H9 (cell line): ENCODE measurements around the gene DRD5. TPM values are rescaled to one million over a fixed set of nuclear protein-coding genes. Genes with fewer than 3 reads are reported as not detected.

ENCODE experiments used
- DNase-seq: peaks from one replicate; pipeline ENCODE4 v3.0.0-alpha.2; 2017
- H2AFZ ChIP-seq: one replicate; pipeline ENCODE4 v1.6.1; 2013; ENCODE audit warnings: mild to moderate bottlenecking, low read length, control low read depth, moderate library complexity
- H2AK5ac ChIP-seq: 2 replicates; pipeline ENCODE4 v1.6.1; 2013; ENCODE audit warnings: low read length, control low read depth, mixed read lengths; ENCODE audit not compliant: insufficient read length
- H2BK120ac ChIP-seq: one replicate; pipeline ENCODE4 v1.6.1; 2013; ENCODE audit warnings: low read depth, mild to moderate bottlenecking, low read length, control low read depth, inconsistent platforms; ENCODE audit not compliant: poor library complexity, severe bottlenecking
- H2BK12ac ChIP-seq: 2 replicates; pipeline ENCODE4 v1.6.1; 2013; ENCODE audit warnings: low read length, control low read depth, mixed read lengths, low read depth; ENCODE audit not compliant: insufficient read length
- H2BK15ac ChIP-seq: 2 replicates; pipeline ENCODE4 v1.6.1; 2013; ENCODE audit warnings: low read depth, low read length, control low read depth
- H2BK20ac ChIP-seq: one replicate; pipeline ENCODE4 v1.6.1; 2013; ENCODE audit warnings: low read depth, mild to moderate bottlenecking, low read length, control low read depth, inconsistent platforms; ENCODE audit not compliant: poor library complexity, severe bottlenecking
- H2BK5ac ChIP-seq: 2 replicates; pipeline ENCODE4 v1.6.1; 2013; ENCODE audit warnings: low read length, control low read depth, mixed read lengths; ENCODE audit not compliant: insufficient read length
- H3K14ac ChIP-seq: 2 replicates; pipeline ENCODE4 v1.6.1; 2013; ENCODE audit warnings: low read length, control low read depth; ENCODE audit not compliant: insufficient read depth
- H3K18ac ChIP-seq: 2 replicates; pipeline ENCODE4 v1.6.1; 2013; ENCODE audit warnings: low read depth, mild to moderate bottlenecking, mixed read lengths, low read length, control low read depth; ENCODE audit not compliant: insufficient read length
- H3K23ac ChIP-seq: 2 replicates; pipeline ENCODE4 v1.6.1; 2013; ENCODE audit warnings: low read length, control low read depth, mixed read lengths, low read depth; ENCODE audit not compliant: insufficient read length
- H3K23me2 ChIP-seq: 2 replicates; pipeline ENCODE4 v1.6.1; 2013; ENCODE audit warnings: low read depth, mild to moderate bottlenecking, mixed read lengths, low read length, control low read depth; ENCODE audit not compliant: insufficient read length, poor library complexity, severe bottlenecking
- H3K27ac ChIP-seq: 2 replicates; pipeline ENCODE4 v1.5.1; 2013; ENCODE audit warnings: low read length, control low read depth, mixed read lengths, low read depth; ENCODE audit not compliant: insufficient read length
- H3K27me3 ChIP-seq: 2 replicates; pipeline ENCODE4 v1.6.1; 2013; ENCODE audit warnings: low read length, control low read depth, inconsistent platforms; ENCODE audit not compliant: insufficient read depth
- H3K4ac ChIP-seq: 2 replicates; pipeline ENCODE4 v1.6.1; 2013; ENCODE audit warnings: low read depth, mild to moderate bottlenecking, control low read depth, inconsistent platforms, low read length, moderate library complexity
- H3K4me1 ChIP-seq: 2 replicates; pipeline ENCODE4 v1.6.1; 2013; ENCODE audit warnings: low read length, control low read depth, inconsistent platforms; ENCODE audit not compliant: insufficient read depth
- H3K4me2 ChIP-seq: 2 replicates; pipeline ENCODE4 v1.6.1; 2013; ENCODE audit warnings: low read length, control low read depth, mixed read lengths; ENCODE audit not compliant: insufficient read length, insufficient read depth
- H3K56ac ChIP-seq: 2 replicates; pipeline ENCODE4 v1.6.1; 2013; ENCODE audit warnings: low read depth, mild to moderate bottlenecking, mixed read lengths, low read length, control low read depth; ENCODE audit not compliant: insufficient read length
- H3K79me1 ChIP-seq: 2 replicates; pipeline ENCODE4 v1.6.1; 2013; ENCODE audit warnings: low read depth, mild to moderate bottlenecking, moderate library complexity, low read length, control low read depth, inconsistent platforms; ENCODE audit not compliant: insufficient read depth, poor library complexity, severe bottlenecking
- H3K79me2 ChIP-seq: 2 replicates; pipeline ENCODE4 v1.6.1; 2013; ENCODE audit warnings: low read length, control low read depth, inconsistent platforms; ENCODE audit not compliant: insufficient read depth
- H3K9ac ChIP-seq: 2 replicates; pipeline ENCODE4 v1.6.1; 2013; ENCODE audit warnings: low read length, control low read depth, mixed read lengths; ENCODE audit not compliant: insufficient read length; ENCODE audit errors: extremely low read depth
- H3K9me3 ChIP-seq: one replicate; pipeline ENCODE4 v1.6.1; 2013; ENCODE audit warnings: low read depth, low read length, inconsistent platforms; ENCODE audit not compliant: control insufficient read depth
- H3T11ph ChIP-seq: one replicate; pipeline ENCODE4 v1.6.1; 2013; ENCODE audit warnings: mild to moderate bottlenecking, low read length, control low read depth, inconsistent platforms
- H4K20me1 ChIP-seq: one replicate; pipeline ENCODE4 v1.6.1; 2013; ENCODE audit not compliant: control insufficient read depth, insufficient read length, insufficient read depth
- H4K5ac ChIP-seq: 2 replicates; pipeline ENCODE4 v1.6.1; 2013; ENCODE audit warnings: low read depth, mild to moderate bottlenecking, mixed read lengths, low read length, control low read depth; ENCODE audit not compliant: insufficient read length
- H4K8ac ChIP-seq: replicated peaks from 2 replicates; pipeline ENCODE4 v1.6.1; 2013; ENCODE audit warnings: low read length, control low read depth, mixed read lengths, low read depth; ENCODE audit not compliant: insufficient read length
- H4K91ac ChIP-seq: 2 replicates; pipeline ENCODE4 v1.6.1; 2013; ENCODE audit warnings: low read depth, mild to moderate bottlenecking, moderate library complexity, mixed read lengths, low read length, control low read depth; ENCODE audit not compliant: insufficient read length
- H3K27ac Mint-ChIP-seq, 3 experiments: 2 replicates in 2 of 3; 3 replicates in 1 of 3; pipeline ENCODE4 v1.8.0; 2020 to 2021; ENCODE audit warnings: mixed read lengths in 3 of 3, mild to moderate bottlenecking in 1 of 3, moderate library complexity in 1 of 3
- H3K27me3 Mint-ChIP-seq: 2 replicates; pipeline ENCODE4 v1.8.0; 2021; ENCODE audit warnings: low read depth, mild to moderate bottlenecking, moderate library complexity, mixed read lengths
- H3K36me3 Mint-ChIP-seq, 3 experiments: 2 replicates in 2 of 3; 3 replicates in 1 of 3; pipeline ENCODE4 v1.8.0; 2020 to 2021; ENCODE audit warnings: low read depth in 3 of 3, mixed read lengths in 3 of 3; ENCODE audit not compliant: insufficient read depth in 1 of 3
- H3K4me1 Mint-ChIP-seq, 2 experiments: 2 replicates each; pipeline ENCODE4 v1.8.0; 2020; ENCODE audit warnings: mixed read lengths in 2 of 2
- H3K4me3 Mint-ChIP-seq, 2 experiments: 2 replicates in 1 of 2; 3 replicates in 1 of 2; pipeline ENCODE4 v1.8.0; 2020 to 2021; ENCODE audit warnings: mild to moderate bottlenecking in 2 of 2, mixed read lengths in 2 of 2, moderate library complexity in 1 of 2
- H3K9me3 Mint-ChIP-seq, 2 experiments: 2 replicates in 1 of 2; 3 replicates in 1 of 2; pipeline ENCODE4 v1.8.0; 2020; ENCODE audit warnings: mild to moderate bottlenecking in 2 of 2, mixed read lengths in 2 of 2, moderate library complexity in 1 of 2
- WGBS: extraction: QIAGEN DNeasy Blood & Tissue Kit; methylation state at CpG from one replicate; pipeline ENCODE4 v1.1.7; 2013; ENCODE audit warnings: missing lambda C conversion rate, low lambda C conversion rate, mixed read lengths; ENCODE audit not compliant: insufficient read length; ENCODE audit errors: extremely low coverage; 5-methylcytosine and 5-hydroxymethylcytosine counted together
- total RNA-seq: library from RNA; stranded (reverse); gene quantifications from 2 replicates; pipeline ENCODE4 v1.2.1, GENCODE V29; 2021
- TF ChIP-seq, protein P1 (sequence below): fragments of 200-600 bp; sonication (generic); conservative IDR thresholded peaks from 3 replicates; pipeline ENCODE4 v1.8.0; 2021; ENCODE audit warnings: antibody characterized with exemption, mild to moderate bottlenecking

Gene DRD5
- total RNA-seq, 1 experiment from 2014 or later = not detected

DNA sequence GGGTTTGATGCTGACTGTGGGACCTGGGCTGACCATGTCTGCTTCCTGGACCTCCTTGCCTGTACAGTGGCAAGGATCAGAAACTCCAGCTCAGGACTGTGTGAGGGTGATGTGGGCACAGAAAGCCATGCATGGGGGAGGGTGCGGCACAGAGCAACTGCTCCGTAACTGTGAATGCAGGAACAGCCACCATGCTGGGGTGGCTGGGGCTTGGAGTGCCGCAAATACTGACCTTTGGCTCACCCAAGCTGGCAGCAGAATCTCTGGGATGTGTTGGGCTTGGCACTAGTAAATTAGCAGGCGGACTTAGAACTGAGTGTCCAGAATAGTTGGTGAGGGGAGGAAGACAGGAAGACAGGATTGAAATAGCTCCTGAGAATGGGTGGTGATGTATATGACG, 52.0 kb downstream of the DRD5 start:
- no peaks in the 10 kb centered on the region for H3K27me3 ChIP-seq
- H3K23ac ChIP-seq = no peak overlapping the region
- no peak overlapping the region for H4K8ac ChIP-seq
- H3K4me3 Mint-ChIP-seq = no peak overlapping the region
- no peak overlapping the region for H2BK20ac ChIP-seq
- H3K27ac ChIP-seq = no peak overlapping the region
- H3K9me3 ChIP-seq = no peaks in the 10 kb centered on the region
- H3K79me1 ChIP-seq = no peaks in the 10 kb centered on the region
- H2BK15ac ChIP-seq = no peak overlapping the region
- no peak overlapping the region for H2AFZ ChIP-seq
- DNase-seq = no peak
- H2BK120ac ChIP-seq = no peak overlapping the region
- H3K14ac ChIP-seq = no peak overlapping the region
- no peak overlapping the region for H4K91ac ChIP-seq
- no peak overlapping the region for H2AK5ac ChIP-seq
- no peak overlapping the region for H3T11ph ChIP-seq
- no CpG with 5 or more reads among the region's 5 CpGs for WGBS
- no peak overlapping the region for H2BK12ac ChIP-seq
- peaks cover 4% of the 10 kb centered on the region for H3K27me3 Mint-ChIP-seq
- peaks cover 5 to 6% of the 10 kb centered on the region in 2 experiments; a peak in 3 of 4 replicates for H3K4me1 Mint-ChIP-seq
- H3K56ac ChIP-seq = no peak overlapping the region
- H3K9ac ChIP-seq = no peak overlapping the region
- no peaks in the 10 kb centered on the region for H3K23me2 ChIP-seq
- H3K4me2 ChIP-seq = no peak overlapping the region
- no peaks in the 10 kb centered on the region; a peak in 1 of 7 replicates for H3K36me3 Mint-ChIP-seq
- TF ChIP-seq, protein P1, sequence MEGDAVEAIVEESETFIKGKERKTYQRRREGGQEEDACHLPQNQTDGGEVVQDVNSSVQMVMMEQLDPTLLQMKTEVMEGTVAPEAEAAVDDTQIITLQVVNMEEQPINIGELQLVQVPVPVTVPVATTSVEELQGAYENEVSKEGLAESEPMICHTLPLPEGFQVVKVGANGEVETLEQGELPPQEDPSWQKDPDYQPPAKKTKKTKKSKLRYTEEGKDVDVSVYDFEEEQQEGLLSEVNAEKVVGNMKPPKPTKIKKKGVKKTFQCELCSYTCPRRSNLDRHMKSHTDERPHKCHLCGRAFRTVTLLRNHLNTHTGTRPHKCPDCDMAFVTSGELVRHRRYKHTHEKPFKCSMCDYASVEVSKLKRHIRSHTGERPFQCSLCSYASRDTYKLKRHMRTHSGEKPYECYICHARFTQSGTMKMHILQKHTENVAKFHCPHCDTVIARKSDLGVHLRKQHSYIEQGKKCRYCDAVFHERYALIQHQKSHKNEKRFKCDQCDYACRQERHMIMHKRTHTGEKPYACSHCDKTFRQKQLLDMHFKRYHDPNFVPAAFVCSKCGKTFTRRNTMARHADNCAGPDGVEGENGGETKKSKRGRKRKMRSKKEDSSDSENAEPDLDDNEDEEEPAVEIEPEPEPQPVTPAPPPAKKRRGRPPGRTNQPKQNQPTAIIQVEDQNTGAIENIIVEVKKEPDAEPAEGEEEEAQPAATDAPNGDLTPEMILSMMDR = no peak
- no peak overlapping the region for H2BK5ac ChIP-seq
- H3K4me1 ChIP-seq = no peaks in the 10 kb centered on the region
- H3K27ac Mint-ChIP-seq = no peak overlapping the region
- H3K79me2 ChIP-seq = no peaks in the 10 kb centered on the region
- H3K4ac ChIP-seq = no peak overlapping the region
- H3K18ac ChIP-seq = no peak overlapping the region
- no peaks in the 10 kb centered on the region for H4K20me1 ChIP-seq
- no peak overlapping the region for H4K5ac ChIP-seq
- H3K9me3 Mint-ChIP-seq = peaks cover 0 to 2% of the 10 kb centered on the region in 2 experiments; a peak in 1 of 5 replicates

Other genes starting within 250 kb of the DRD5 start
- 0.57 and 0.79 TPM in 2 replicates for gene SLC2A9, start 239.9 kb downstream of the DRD5 start, total RNA-seq